H4 (cell line): ENCODE data around the gene DHX32. TPM values are rescaled to one million over a fixed set of nuclear protein-coding genes. Genes with fewer than 3 reads are reported as not detected.
"Not testable (repeated sequence)": the region's sequence is repeated elsewhere in the genome, so short reads cannot be mapped to it uniquely, and the experiment has no call there.

Experiments used
- DNase-seq: peaks from one replicate; pipeline ENCODE4 v3.0.0-alpha.2; 2015; ENCODE audit warnings: low spot score
- total RNA-seq: library from RNA; depleted of rRNA; stranded (reverse); fragments of >200 nt; shearing (Covaris generic); gene quantifications from 2 replicates; pipeline ENCODE4 v1.2.3, GENCODE V29; 2014; rRNA removed

The DHX32 gene
- total RNA-seq, result 68.3 and 82.1 TPM in 2 replicates

DNA sequence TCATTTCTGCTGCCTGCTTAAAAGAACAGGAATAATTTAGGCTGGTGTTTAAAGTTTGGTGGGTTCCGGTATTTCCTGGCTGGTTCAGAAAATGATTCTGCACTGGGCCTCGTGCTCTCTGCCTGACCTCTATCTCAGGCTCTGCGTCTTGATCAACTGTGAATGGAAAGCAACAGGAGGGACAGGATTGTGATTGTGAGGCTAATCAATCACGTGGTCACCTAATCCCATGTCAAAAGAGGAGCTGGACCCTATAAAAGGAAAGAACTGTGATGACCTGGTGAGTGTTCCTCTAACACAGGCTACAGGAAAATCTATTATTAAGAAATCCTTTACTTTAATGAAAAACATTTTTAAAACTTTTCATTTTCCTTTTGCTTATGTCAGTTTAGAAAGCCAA, at the start of gene DHX32:
Gene DHX32, minus strand, starts transcription at position 101 of the 400 bp plus-strand sequence. CDS start 468 bp downstream, outside the sequence.
- no peak for DNase-seq

DNA sequence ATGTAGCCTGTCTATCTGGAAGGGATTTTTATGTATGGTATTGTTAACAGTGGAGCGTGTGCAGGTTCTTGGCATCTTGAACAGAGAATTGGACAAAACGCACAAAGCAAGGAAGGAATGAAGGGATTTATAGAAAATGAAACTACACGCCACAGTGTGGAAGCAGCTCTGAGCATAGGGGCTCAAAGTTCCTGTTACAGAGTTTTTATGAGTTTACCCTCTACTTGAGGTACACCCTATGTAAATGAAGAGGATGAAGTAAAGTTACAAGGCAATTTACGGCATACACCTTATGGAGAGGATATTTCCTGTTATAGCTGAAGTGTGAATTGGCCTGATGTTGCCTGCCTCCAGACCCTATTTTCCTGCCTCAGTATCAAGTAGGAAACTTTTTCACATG, 48.5 kb upstream of the DHX32 start:
- DNase-seq, result no peak

DNA sequence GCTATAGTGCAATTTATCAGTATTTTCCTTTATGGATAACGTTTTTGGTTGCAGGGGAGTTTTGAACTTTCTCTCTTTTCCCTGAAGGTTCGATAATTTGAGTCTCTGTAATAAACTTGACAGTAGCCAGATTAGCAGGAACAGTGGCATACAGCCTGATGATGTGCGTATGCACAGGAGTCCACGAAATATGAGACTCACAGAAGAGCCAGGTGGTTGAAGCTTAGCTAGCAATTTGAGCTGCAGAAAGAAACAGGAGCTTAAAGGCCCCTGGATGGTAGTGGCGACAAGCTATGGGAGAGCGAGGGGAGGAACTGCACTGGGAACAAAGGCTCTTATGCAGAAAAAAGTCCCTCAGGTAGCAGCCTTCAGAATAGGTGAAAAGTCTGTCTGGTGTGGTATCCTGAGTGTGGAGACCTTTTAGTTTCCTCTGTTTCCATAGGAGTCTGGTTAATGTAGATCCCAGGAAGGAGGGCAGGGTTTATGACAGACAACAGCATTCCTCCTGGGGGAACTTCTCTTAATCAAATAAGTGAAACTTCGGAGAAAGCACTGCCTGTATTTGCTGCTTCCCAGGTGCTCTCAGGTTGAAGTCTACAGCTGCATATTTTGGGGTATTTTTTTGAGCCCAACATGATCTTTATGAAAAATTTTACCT, 48.0 kb upstream of the DHX32 start:
- DNase-seq, result no peak

DNA sequence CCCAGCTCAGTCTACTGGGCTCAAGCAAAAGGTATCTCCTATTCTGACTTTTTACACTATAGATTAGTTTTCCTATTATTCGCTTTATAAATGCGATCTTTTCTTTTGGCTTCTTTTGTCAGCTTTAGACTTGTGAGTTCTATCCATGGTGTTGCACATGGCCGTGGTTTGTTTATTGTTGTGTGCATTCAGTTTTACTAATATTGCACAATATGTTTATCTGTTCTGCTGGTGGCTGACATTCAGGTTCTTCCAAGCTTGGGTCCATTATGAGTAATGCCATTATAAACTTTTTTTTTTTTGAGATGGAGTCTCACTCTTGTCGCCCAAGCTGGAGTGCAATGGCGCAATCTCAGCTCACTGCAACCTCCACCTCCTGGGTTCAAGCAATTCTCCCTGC, 46.2 kb upstream of the DHX32 start:
- DNase-seq, result not testable (repeated sequence)

DNA sequence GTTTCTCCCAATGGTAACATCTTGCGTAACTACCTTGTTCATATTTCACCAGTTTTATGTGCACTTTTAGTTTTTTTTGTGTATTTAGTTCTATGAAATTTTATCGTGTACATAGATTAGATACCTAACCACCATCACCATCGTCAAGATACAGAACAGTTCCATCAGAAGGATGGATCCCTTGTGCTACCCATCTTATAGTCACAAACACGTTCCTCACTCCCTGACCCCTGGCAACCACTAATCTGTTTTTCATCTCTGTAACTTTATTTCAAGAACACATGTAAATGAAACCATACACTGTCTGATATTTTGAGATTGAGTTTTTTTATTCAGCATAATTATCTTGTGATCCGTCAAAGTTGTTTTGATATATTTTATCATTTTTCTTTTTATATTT, 45.2 kb upstream of the DHX32 start:
- no peak for DNase-seq

GRCh38 chr10:125925262-125925834, 44.3 kb upstream of the DHX32 start:
- DNase-seq, result no peak

DNA sequence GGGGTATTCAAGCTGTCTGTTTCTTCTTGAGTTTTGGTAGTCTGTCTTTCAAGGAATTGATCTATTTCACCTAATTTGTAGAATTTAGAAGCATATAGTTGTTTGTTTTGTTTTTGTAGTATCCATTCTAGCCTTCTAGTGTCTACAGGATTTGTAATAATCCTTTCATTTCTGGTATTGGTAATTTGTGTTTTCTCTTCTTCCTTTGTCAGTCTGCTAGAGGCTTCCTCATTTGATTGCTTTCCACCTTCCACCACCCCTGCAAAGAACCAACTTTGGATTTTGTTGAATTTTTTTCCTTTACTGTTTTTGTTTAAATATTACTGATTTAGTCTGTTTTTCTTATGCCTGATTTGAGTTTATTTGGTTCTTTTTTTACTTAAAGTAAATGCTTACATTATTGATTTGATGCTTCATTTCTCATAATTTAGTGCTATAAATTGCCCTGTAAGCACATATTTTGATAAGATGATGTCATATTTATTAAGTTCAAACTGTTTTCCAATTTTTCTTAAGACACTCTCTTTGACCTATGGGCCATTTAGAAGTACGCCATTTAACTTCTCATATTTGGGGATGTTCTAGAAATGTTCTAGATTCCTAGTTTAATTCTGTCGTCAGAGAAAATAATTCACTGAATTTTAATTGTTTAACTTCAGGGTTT, 40.7 kb upstream of the DHX32 start:
- not testable (repeated sequence) for DNase-seq

GRCh38 chr10:125917704-125918361, 36.7 kb upstream of the DHX32 start:
- DNase-seq, result not testable (repeated sequence)

GRCh38 chr10:125916977-125917376, 35.9 kb upstream of the DHX32 start:
- DNase-seq, result no peak

DNA sequence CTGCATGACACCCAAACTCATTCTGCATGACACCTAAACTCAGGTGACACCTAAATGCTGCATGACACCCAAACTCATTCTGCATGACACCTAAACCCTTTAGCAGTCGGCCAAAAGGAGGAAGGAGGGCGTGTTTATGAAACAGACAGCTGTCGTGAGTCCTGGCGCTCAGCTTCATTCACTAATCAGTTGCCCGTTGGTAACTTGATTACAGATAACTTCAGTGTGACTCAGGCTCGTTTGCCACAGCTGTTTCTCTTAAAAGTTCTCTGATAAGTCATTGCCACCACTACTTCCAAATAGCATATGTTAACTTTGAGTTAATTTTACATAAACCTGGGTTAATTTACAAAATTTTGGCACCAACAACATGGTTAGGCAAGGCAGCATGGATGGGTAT, 32.2 kb upstream of the DHX32 start:
- DNase-seq, result not testable (repeated sequence)

DNA sequence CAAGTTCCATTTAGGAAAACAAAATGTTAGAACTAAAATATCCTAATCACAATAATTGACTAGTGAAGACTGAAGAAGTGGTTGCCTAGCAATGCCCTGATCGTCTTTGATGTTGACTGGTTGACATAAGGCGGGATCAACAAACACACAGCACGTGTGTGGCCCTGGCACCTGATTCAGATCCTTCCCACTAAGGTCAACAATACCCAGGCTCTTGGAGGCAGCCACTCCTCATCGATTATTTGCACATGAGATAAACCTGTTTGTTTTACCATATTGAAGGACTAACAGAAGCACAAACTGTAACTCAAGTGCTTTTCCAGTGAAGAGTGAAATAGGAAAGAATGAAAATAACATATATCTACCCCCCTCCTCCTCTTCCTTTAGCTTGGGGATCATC, 30.9 kb upstream of the DHX32 start:
- DNase-seq, result no peak

GRCh38 chr10:125911145-125911544, 30.1 kb upstream of the DHX32 start:
- DNase-seq, result no peak

GRCh38 chr10:125909491-125909890, 28.4 kb upstream of the DHX32 start:
- DNase-seq, result not testable (repeated sequence)

GRCh38 chr10:125908813-125909212, 27.7 kb upstream of the DHX32 start:
- not testable (repeated sequence) for DNase-seq

DNA sequence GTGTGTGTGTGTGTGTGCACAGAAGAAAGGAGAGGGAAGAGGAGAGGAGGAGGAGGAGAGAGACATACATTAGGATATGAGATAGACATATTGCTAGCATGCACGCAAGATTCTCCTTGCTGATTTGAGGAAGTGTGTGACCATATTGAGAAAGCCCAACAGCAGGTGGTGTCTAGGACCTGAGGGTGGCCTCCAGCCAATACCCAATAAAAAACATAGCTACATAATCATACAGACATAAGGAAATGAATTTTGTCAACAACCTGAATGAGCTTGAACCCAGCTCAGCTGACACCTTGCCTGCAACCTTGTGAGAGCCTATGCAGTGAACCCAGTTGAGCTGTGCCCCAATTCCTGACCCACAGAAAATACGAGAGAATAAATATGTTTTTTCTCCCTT, 26.5 kb upstream of the DHX32 start:
- not testable (repeated sequence) for DNase-seq

GRCh38 chr10:125905069-125905994, 24.2 kb upstream of the DHX32 start:
- DNase-seq, result not testable (repeated sequence)

GRCh38 chr10:125903135-125903640, 22.1 kb upstream of the DHX32 start:
- DNase-seq, result peak; percentile 49

DNA sequence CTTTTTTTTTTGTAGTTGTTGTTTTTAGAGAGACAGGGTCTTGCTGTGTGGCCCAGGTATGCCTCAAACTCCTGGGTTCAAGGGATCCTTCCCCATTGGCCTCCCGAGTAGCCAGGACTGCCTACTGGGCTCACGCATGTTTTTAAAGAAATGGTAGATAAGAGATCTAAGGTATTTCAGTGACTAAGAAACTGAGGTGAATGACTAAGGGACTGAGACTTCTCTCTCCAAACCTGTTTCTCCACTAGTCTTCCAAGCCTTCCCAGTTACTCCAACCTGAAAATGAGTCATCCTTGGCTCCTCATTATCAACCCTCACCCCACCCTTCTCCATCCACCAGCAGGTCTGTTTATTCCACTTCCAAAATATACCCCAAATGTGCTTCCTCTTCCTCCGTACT, 19.9 kb upstream of the DHX32 start:
- peak; percentile 54 for DNase-seq

- not testable (repeated sequence) for DNase-seq
These were observed 16.2 kb upstream of the DHX32 start for GRCh38 chr10:125897317-125897716.

- DNase-seq, result peak; percentile 85
These were observed 15.2 kb upstream of the DHX32 start, which contains the start of gene FANK1 for GRCh38 chr10:125896088-125896934. FANK1 (plus strand) TSS chr10:125896564; CDS start chr10:125896643, 79 bp downstream.
